ENCODE results near the gene C6orf120. TPM values are rescaled to one million over a fixed set of nuclear protein-coding genes. Genes with fewer than 3 reads are reported as not detected.

The C6orf120 gene
- 10 to 100 TPM; 43.3 to 56.9 (median 45.4) TPM for total RNA-seq

DNA sequence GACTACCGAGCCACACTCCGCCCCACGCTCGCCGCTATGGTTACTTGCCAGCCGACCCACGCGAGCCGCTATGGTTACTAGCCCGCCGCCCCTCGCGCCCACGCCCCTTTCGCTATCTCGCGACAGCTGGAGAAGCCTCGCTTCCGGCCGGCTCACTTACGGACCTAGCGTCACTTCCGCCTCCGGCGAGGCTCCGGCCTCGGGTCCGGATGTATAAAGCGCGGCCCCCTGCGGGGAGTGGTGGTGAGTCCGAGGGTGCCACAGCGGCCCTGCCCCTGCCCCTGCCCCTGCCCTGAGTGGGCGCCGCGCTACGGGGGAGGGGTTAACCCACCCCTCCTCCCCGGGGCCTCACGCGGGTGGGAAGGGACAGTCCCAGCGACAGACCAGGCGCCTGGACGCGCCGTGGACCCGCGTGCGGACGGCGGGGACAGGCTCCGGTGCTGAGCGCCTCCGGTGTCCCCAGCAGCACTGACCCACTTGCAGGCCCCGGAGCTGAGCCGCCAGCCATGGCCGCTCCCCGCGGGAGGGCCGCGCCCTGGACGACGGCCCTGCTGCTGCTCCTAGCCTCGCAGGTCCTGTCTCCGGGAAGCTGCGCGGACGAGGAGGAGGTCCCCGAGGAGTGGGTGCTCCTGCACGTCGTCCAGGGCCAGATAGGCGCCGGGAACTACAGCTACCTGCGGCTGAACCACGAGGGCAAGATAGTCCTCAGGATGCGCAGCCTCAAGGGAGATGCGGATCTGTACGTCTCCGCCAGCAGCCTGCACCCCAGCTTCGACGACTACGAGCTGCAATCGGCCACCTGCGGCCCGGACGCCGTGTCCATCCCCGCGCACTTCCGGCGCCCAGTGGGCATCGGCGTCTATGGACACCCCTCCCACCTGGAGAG, at the start of gene C6orf120, which contains the start of gene WDR27:
Gene C6orf120 (plus strand): TSS at position 173 of the 886 bp plus-strand sequence. CDS start 334 bp downstream, at position 507.
Gene WDR27 (minus strand): TSS at position 76 of the 886 bp plus-strand sequence. CDS start 13,024 bp downstream, outside the sequence.
- TF ChIP-seq, protein P1, sequence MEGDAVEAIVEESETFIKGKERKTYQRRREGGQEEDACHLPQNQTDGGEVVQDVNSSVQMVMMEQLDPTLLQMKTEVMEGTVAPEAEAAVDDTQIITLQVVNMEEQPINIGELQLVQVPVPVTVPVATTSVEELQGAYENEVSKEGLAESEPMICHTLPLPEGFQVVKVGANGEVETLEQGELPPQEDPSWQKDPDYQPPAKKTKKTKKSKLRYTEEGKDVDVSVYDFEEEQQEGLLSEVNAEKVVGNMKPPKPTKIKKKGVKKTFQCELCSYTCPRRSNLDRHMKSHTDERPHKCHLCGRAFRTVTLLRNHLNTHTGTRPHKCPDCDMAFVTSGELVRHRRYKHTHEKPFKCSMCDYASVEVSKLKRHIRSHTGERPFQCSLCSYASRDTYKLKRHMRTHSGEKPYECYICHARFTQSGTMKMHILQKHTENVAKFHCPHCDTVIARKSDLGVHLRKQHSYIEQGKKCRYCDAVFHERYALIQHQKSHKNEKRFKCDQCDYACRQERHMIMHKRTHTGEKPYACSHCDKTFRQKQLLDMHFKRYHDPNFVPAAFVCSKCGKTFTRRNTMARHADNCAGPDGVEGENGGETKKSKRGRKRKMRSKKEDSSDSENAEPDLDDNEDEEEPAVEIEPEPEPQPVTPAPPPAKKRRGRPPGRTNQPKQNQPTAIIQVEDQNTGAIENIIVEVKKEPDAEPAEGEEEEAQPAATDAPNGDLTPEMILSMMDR (IDR thresholded peaks at IDR 0.05; ENCODE audit: low read depth): no peak

DNA sequence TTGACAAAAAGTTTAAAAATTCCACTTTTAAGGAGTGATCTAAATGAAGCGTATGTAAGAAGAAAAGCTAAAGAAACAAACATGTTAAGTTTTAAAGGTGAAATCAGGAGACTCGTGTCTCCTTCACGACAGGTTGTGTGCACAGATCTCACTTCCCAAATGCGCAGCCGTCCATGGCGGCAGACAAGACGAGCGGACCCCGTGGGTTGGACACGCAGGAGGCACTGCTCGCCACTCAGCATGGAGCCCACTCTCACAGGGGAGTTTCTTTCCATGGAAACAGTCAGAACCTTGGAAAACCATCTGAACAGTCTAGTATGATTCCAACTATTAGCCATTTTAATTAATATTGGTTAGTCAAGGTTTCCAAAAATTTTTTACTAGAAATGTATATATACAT, 49.0 kb upstream of the C6orf120 start:
- TF ChIP-seq, protein P1 (IDR thresholded peaks at IDR 0.05; ENCODE audit: low read depth): no peak

GRCh38 chr6:169653691-169654090, 48.2 kb upstream of the C6orf120 start:
- TF ChIP-seq, protein P1 (IDR thresholded peaks at IDR 0.05; ENCODE audit: low read depth): no peak

GRCh38 chr6:169654598-169655391, 47.1 kb upstream of the C6orf120 start:
- TF ChIP-seq, protein P1 (IDR thresholded peaks at IDR 0.05; ENCODE audit: low read depth): no peak

DNA sequence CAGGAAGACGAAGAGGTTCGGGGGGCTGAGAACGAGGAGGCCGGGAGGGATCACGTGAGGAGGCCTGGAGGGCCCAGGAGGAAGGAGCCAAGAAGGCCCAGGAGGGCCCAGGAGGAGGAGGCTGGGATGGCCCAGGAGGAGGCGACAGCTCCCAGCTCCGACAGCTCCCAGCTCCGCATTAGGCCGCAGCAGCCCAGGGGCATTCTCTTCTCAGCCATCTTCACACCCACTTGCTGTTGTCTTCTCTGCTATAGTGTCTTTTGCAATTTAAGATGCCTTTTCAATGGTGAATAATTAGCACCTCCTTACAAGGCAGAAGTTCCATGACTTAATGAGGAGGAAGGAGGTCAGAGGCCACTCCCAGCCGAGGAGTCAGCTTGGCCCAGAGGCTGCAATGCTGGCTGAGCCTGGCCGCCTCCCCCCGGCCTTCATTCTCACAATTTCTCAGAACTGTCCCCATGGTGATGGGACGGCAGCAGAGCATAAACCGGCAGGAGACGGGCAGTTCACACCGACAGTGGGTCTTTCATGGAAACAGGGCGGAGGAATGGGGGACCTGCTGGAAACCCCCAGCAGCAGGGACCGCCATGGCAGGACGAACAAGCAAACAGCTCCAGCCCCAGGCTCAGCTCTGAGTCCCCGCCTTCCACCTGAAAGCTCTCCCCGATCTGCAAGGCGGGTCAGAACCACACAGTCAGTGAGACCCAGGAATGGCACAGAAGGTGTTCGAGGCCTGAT, 45.2 kb upstream of the C6orf120 start:
- TF ChIP-seq, protein P1 (IDR thresholded peaks at IDR 0.05; ENCODE audit: low read depth): no peak

- TF ChIP-seq, protein P1 (IDR thresholded peaks at IDR 0.05; ENCODE audit: low read depth): no peak
These were observed 44.7 kb upstream of the C6orf120 start for GRCh38 chr6:169657284-169657610.

Measured in subcutaneous adipose tissue (tissue), 4 donors.